ENCODE measurements around the gene JUNB.

The JUNB gene

GRCh38 chr19:12777217-12778016, 13.9 kb upstream of the JUNB start (continued):
- TF ChIP-seq ZBTB10 (tag by site-specific recombination; IDR thresholded peaks at IDR 0.05) (peak; percentile 54), PRDM4 (tag by site-specific recombination; IDR thresholded peaks at IDR 0.05) (0 out of 2 replicates have a peak, but pooled peaks have one; percentile 51), ZNF19 (tag by site-specific recombination; IDR thresholded peaks at IDR 0.05; ENCODE audit: low read depth) (no peak), SALL2 (tag by site-specific recombination; IDR thresholded peaks at IDR 0.05; ENCODE audit: borderline replicate concordance) (no peak), IKZF3 (tag by site-specific recombination; IDR thresholded peaks at IDR 0.05) (peak; percentile 68), SP3 (tag by site-specific recombination; IDR thresholded peaks at IDR 0.05) (no peak), ZBTB17 (tag by site-specific recombination; IDR thresholded peaks at IDR 0.05) (peak; percentile 38), ZIC2 (tag by site-specific recombination; IDR thresholded peaks at IDR 0.05) (peak; percentile 38; the same call in 1 of the 2 replicates), ZNF530 (tag by site-specific recombination; IDR thresholded peaks at IDR 0.05; ENCODE audit: low read depth) (no peak), BCL6B (tag by site-specific recombination; IDR thresholded peaks at IDR 0.05) (no peak), ZNF561 (tag by site-specific recombination; IDR thresholded peaks at IDR 0.05; ENCODE audit: borderline replicate concordance) (peak; percentile 75; the same call in 1 of the 2 replicates), GLI4 (tag by site-specific recombination; IDR thresholded peaks at IDR 0.05) (no peak), RBAK (tag by site-specific recombination; IDR thresholded peaks at IDR 0.05) (no peak), ZNF221 (tag by site-specific recombination; IDR thresholded peaks at IDR 0.05; ENCODE audit: borderline replicate concordance) (no peak), ZNF16 (tag by site-specific recombination; IDR thresholded peaks at IDR 0.05; ENCODE audit: low read depth) (no peak), ZNF394 (tag by site-specific recombination; IDR thresholded peaks at IDR 0.05; ENCODE audit: borderline replicate concordance) (peak; percentile 29; the same call in 1 of the 2 replicates), ZSCAN16 (tag by site-specific recombination; IDR thresholded peaks at IDR 0.05) (no peak), ZNF223 (tag by site-specific recombination; IDR thresholded peaks at IDR 0.05) (no peak), ZNF184 (tag by site-specific recombination; IDR thresholded peaks at IDR 0.05) (peak; percentile 61; the same call in 1 of the 2 replicates), ZNF132 (tag by site-specific recombination; IDR thresholded peaks at IDR 0.05; ENCODE audit: borderline replicate concordance) (no peak), SP7 (tag by site-specific recombination; IDR thresholded peaks at IDR 0.05) (no peak; the same call in 1 of the 2 replicates), ZNF211 (tag by site-specific recombination; IDR thresholded peaks at IDR 0.05; ENCODE audit: low read depth) (no peak), ZNF169 (tag by site-specific recombination; IDR thresholded peaks at IDR 0.05) (no peak), ZNF623 (tag by site-specific recombination; IDR thresholded peaks at IDR 0.05) (no peak), ZXDB (tag by site-specific recombination; IDR thresholded peaks at IDR 0.05) (peak; percentile 12; the same call in 1 of the 2 replicates), KLF8 (tag by site-specific recombination; IDR thresholded peaks at IDR 0.05) (peak; percentile 57; the same call in 1 of the 2 replicates), ZNF707 (tag by site-specific recombination; IDR thresholded peaks at IDR 0.05) (no peak), ATF2 (tag by site-specific recombination; IDR thresholded peaks at IDR 0.05; ENCODE audit: low read depth) (no peak), ZBTB6 (tag by site-specific recombination; IDR thresholded peaks at IDR 0.05) (peak; percentile 17; the same call in 1 of the 2 replicates), ZNF146 (tag by site-specific recombination; IDR thresholded peaks at IDR 0.05) (no peak), ZNF660 (tag by site-specific recombination; IDR thresholded peaks at IDR 0.05) (peak; percentile 79; the same call in 1 of the 2 replicates), ZBTB7A (tag by site-specific recombination; IDR thresholded peaks at IDR 0.05; ENCODE audit: low read depth) (no peak)

Data from HEK293 (cell line).